ENCODE measurements around the gene PANX2.

The PANX2 gene

DNA sequence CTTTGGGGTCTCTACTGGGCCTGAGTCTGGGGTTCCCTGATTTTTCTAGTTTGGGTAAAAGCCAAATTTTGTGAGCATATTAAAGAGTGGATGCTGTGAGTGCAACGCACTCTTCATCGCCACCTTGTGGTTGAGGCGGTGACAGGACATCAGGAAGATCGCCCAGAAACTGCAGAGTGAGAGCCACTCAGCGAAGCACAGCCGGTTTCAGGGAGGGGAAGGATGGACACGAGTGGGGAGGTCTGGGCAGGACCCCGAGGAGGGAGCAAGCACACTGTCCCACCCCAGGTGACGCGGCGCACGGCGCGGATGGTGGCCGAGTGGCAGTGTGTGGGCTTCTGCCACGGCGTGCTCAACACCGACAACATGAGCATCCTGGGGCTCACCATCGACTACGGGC lies 39.4 kb downstream of the PANX2 start:
- peak; percentile 97 for DNase-seq (ENCODE audit: insufficient read length, low spot score)
- FAIRE-seq: peak; percentile 85

DNA sequence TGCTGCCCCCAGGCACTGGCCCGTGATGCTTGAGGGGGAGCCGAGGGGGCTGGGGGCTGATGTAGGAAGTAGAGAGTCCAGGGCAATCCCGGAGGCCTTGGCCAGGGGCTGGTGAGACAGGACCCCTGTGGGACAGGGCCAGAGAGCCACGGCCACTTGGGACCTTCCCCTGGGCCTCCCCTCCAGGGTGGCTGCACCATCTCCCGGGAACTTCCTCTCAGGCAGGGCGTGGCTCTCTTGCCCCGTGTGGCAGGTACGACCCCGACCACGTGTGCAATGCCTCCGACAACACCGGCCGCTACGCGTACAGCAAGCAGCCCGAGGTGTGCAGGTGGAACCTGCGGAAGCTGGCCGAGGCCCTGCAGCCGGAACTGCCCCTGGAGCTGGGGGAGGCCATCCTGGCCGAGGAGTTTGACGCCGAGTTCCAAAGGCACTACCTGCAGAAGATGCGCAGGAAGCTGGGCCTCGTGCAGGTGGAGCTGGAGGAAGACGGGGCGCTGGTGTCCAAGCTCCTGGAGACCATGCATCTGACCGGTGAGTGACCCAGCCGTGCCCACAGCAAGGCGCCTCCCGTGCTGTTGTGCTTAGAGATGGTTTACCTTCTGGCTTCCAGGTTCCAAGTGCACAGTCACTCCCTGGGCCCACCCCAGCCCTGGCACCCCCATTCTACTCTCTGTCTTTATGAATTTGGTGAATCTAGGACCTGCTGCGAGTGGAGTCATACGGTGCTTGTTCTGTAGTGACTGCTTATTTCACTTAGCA lies 40.0 kb downstream of the PANX2 start:
- no peak for FAIRE-seq

DNA sequence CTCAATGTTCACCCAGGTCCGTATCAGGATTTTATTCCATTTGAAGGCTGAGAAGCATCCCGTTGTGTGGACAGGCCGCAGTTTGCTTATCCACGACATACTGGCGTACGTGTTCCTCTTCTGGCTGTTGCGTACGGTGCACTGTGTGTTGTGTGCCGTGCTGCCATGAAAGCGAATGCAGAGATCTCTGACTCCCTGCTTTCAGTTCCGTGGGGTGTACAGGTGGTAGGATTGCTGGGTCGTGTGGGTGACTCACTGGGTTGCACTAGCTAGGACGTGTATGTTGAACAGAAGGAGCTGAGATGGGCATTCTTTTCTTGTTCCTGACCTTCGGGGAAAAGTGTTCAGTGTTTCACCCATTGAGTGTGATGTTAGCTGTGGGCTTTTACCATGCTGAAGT lies 40.6 kb downstream of the PANX2 start:
- no peak for DNase-seq (ENCODE audit: insufficient read length, low spot score)
- FAIRE-seq: no peak

More for the DNA sequence above, 40.0 kb downstream of the PANX2 start:
- no peak for DNase-seq (ENCODE audit: insufficient read length, low spot score)

DNA sequence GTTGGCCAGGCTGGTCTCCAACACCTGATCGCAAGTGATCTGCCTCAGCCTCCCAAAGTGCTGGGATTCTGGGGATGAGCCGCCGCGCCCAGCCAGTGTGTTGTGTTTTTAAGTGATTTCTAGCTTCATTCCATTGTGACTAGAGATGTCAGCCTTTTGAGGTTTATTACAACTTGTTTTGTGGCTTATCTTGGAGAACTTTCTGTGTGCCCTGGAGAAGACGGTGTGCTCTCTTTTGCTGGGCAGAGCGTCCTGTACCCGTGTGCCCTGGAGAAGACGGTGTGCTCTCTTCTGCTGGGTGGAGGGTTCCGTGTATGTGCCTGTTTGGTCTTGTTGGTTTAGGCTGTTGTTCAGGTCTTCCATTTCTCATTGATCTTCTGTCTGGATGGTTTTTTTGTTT lies 42.7 kb downstream of the PANX2 start:
- DNase-seq (ENCODE audit: insufficient read length, low spot score): no peak
- no peak for FAIRE-seq

DNA sequence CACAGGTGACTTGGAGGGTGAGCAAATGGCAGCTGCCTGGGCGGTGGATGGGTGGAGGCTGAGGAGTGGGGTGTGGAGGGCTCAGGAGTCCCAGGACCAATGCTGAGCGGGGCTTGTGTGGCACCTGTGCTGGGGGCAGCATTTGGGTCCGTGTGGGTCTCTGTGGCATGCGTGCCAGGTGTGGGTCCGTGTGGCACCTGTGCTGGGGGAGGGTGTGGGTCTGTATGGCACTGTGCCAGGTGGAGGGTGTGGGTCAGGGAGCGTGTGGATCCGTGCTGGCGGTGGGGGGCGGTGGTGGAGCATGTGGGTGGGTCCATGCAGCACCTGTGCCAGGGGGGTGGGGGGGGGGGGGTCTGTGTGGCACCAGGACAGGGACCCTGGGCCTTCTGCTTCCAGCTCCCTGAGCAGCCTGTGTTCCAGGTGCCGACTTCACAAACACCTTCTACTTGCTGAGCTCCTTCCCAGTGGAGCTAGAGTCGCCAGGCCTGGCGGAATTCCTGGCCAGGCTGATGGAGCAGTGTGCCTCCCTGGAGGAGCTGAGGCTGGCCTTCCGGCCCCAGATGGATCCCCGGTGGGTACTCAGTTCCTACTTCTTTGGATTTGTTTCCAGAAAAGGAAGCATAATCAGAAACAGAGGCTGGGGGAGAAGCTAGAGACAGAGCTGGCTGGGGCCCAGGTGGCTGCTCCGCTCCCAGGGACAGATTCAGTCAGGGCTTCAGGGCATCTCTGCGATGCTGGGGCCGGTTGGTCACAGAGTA lies 44.9 kb downstream of the PANX2 start:
- FAIRE-seq (no peak), DNase-seq (ENCODE audit: insufficient read length, low spot score) (no peak)

DNA sequence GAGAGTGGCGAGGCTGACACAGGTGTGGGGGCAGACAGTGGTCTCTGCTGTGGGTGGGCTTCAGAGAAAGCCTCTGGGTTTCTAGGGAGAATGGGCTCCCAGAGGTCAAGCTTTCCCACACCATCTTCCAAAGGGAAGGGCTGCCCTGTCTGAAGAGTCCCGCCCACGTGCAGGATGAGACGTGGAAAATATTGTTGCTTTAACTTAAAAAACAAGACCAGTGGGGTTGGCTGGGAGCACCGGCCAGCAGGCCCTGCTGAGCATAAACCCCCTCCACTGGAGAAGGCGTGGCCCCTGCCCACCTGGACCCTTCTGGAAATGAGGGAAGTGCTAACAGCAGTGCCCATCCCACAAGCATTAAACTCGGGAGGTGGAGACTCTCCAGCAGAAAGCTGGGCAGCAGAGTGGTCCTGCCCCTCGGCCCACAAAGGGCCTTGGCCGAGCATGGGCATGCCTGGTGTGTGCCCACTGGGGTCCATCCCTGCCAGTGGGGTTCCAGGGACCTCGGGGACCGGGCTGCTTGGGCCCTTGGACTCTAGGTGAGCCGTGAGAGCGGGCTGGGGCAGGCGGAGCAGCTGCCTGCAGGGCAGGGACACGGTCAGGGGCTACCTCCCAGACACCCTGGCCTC lies 45.6 kb downstream of the PANX2 start:
- FAIRE-seq (no peak), DNase-seq (ENCODE audit: insufficient read length, low spot score) (no peak)

DNA sequence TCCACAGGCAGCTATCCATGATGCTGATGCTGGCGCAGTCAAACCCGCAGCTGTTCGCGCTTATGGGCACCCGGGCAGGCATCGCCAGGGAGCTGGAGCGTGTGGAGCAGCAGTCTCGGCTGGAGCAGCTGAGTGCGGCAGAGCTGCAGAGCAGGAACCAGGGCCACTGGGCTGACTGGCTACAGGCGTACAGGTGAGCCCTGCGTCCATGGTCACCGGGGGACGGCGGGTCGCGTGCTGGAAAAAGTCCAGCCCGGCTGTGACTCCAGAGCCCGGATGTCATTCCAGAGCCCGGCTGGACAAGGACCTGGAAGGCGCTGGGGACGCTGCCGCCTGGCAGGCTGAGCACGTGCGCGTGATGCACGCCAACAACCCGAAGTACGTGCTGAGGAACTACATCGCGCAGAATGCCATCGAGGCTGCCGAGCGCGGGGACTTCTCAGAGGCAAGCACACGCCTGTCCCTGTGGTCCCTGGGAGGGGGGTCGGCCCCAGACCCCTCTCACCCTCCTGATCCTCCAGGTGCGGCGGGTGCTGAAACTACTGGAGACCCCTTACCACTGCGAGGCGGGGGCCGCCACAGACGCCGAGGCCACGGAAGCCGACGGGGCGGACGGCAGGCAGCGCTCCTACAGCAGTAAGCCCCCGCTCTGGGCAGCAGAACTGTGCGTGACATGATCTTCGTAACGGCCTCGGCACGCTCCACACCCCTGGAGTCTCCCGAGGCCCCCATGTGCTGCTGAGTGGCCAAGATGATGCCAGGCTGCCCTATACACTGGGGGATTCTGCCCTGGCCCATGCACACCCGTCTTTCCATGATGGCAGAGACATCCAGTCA lies 46.4 kb downstream of the PANX2 start:
- FAIRE-seq (no peak), DNase-seq (ENCODE audit: insufficient read length, low spot score) (no peak)

DNA sequence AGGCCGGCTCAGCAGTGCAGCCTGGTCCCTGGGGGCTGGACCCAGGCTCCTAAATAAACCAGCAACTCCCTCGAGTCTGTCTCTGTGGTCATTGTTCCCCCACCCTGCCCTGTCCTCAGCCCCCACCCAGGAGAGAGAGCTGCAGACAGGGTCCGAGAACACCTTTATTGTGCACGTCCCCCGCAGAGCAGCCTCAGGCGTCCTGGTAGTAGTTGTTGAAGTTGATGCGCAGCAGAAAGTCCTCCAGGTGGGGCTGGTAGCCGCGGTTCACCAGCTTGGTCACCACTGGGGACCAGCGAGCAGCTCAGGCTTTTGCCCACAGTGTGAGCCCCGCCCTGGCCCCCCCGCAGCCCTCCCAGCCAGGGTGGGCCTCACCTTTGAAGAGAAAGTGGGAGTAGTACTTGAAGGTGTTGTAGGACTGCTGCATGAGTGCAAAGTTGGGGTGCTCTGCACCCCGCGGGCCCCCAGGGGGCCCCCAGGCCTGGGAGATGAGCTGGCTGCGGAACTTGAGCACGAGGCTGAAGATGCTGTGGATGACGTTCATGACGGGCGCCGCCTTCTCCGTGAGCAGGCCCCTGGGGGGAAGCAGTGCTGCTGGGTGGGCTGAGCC lies 47.1 kb downstream of the PANX2 start:
- DNase-seq (ENCODE audit: insufficient read length, low spot score) (no peak), FAIRE-seq (no peak)

DNA sequence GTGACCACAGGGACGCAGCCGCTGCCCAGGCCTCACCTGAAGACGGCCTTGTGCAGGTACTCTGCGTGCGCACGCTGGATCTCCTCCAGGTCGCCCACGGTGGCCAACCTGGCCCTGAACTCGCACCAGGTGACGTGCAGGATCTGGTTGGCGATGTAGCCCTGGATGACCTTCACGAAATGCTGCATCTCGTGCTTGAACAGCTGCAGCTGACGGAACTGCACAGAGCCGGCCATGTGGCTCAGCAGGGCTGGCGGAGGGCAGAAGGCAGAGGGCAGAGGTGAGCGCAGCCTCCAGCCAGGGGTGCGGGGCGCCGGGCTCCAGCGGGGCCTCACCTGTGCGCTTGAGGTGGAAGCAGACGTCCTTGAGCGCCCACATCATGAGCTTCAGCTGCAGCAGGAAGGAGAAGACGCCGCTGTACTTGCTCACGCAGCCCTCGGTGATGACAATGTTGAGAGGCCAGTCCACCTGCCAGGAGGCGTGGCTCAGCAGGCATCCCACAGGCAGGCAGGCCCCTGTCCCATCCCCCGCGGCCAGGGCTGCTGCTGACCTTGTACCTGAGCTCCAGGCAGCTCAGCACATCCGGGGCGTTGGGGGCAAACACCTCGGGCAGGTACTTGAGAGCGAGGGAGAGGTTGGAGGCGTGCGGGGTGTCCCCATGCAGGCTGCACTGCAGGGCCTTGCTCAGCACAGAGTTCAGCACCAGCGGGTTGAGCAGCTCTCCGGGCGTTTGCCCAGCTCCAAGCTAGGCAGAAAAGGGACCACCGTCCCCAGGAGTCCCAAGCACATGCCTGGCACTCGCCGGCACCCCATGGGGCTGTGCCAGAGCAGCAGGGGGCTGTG lies 47.8 kb downstream of the PANX2 start:
- no peak for DNase-seq (ENCODE audit: insufficient read length, low spot score)
- no peak for FAIRE-seq

DNA sequence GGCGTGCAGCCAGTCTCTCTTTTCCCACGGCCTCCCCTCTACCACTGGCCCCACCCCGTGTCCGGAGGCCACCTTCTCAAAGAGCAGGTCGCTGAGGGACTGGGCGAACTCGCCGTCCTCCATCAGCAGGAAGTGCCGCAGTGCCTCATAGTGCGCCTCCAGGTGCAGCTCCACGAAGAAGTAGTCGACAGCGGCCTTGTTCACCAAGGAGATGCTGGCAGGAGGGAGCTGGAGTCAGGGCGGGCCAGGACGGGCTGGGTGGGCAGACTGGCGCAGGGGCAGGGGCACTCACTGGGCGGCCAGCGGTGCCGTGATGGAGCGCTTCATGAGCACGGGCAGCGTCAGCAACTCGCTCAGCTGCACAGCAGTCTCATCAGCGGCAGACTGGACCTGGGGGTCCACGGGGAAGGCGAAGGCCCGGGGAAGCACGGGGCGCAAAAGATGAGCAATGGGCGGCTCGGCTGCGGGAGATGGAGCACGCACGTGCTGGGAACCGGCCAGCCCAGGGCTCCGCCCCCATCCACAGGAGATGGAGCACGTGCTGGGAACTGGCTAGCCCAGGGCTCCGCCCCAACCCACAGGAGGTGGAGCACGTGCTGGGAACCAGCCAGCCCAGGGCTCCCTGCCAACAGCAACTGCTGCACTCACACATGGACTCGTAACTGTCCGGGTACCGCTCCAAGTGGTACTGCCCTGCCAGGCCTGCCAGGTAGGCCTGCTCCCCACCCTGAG lies 48.6 kb downstream of the PANX2 start:
- DNase-seq (ENCODE audit: insufficient read length, low spot score) (no peak), FAIRE-seq (no peak)

DNA sequence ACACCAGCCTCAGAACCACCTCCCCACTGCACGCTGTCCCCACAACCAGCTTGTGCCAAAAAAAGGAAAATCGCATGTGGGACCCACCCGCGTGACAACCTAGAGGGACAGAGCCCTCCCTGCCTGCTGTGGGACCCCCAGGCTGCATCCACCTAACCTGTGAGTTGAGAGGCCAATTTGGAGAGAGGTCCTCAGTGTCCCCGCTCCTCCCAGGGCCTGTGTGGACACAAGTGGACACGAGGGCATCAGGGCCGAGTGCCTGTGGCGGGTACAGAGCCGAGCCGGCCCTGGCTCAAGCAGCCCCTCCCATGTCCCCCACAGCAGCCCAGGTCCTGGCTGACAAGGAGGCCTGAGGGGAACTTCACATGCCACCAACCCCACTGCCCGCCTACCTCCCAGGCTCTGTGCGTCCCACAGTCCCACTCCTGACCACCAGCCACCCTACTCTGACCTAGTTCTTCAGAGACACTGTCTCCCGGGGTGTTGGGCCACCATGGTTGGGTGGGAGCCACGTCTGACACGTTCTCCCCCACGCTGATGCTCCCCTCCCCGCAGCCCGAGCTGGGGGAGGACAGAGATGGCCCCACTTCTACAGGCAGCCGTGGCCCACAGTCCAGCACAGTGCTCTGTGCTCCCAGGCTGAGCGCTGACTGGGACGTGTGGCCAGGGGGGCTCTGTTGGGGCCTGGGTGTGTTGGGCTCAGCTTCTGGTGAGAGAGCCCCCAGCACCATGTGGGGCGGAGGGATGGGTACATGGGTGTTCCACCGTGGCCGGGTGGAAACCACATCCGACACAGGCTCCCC lies 49.5 kb downstream of the PANX2 start:
- FAIRE-seq: no peak
- DNase-seq (ENCODE audit: insufficient read length, low spot score): no peak

DNA sequence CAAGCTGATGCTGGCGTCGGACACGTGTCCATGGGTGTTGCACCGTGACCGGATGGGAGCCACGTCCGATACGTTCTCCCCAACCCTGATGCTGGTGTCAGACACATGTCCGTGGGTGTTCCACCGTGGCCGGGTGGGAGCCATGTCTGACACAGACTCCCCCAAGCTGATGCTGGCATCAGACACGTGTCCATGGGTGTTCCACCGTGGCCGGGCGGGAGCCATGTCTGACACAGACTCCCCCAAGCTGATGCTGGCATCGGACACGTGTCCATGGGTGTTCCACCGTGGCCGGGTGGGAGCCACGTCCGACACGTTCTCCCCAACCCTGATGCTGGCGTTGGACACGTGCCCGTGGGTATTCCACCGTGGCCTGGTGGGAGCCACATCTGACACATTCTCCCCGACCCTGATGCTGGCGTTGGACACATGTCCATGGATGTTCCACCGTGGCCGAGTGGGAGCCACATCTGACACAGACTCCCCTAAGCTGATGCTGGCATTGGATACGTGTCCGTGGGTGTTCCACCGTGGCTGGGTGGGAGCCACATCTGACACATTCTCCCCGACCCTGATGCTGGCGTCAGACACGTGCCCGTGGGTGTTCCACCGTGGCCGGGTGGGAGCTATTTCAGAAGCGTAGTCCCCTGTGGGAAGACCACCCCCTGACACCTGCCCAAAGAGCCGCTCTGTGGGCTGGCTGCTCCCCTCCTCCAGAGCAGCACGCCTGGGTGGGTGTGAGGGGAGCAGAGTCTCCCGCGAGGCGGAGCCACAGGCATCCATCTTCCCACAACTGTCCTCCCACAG lies 50.3 kb downstream of the PANX2 start:
- no peak for DNase-seq (ENCODE audit: insufficient read length, low spot score)
- no peak for FAIRE-seq

DNA sequence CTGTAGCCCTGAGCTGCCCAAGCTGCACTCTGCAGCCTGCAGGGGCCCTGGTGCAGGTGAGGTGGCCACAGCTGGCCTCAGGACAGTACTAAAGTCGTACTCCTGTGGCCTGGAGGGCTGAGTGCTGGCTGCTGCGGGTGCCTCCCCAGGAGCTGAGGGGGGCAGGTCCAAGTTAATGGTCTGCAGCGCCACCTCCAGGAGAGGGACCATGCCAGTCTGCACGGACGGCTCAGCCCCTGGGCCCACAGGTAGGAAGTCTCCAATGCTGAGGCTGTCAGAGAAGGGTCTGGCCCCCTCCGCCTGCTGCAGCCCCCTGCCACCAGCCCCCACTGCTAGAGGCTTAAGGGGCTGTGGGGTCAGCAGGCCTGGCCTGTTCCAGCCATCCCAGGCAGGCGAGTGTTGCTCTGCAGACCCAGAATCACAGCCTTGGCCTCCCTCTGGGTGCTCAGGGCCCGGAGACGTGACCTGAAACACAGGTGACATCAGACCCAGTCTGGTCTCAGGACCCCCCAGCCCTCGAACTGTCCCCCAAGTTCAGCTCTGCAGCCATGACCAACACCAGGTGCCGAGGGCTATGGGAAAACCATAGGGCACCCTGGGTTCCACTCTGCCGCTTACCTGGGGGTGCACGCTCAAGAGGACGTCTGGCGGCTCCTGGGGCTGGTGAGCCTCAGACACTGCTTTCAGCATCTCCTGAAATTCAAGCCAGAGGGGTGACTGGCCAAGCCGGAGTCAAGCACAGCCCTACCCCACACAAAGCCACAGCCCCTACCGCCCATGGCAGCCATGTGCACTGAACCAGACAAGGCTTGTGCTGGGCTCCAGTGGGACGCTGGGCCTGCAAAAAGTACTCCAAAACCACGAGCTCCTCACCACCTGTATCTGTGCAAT lies 51.1 kb downstream of the PANX2 start:
- FAIRE-seq (no peak), DNase-seq (ENCODE audit: insufficient read length, low spot score) (no peak)

DNA sequence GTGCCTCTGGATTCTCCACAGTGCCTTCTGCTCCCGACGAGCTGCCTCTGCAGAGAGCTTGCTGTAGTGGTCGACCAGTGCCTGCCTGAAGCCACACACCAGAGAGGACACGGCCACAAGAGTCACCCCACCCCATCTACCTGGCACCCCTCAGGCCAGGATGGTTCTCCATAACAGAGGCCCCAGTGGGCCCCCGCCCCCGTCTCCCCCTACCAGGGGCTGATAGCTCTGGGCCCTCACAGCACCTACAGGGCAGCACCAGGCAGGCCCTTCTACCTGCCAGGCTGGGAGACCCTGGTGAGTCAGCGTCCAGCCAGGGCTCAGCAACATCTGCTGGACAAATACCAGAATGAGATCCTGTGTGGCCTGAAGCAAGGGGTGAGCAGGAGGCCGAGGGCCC lies 52.0 kb downstream of the PANX2 start:
- DNase-seq (ENCODE audit: insufficient read length, low spot score) (no peak), FAIRE-seq (no peak)

DNA sequence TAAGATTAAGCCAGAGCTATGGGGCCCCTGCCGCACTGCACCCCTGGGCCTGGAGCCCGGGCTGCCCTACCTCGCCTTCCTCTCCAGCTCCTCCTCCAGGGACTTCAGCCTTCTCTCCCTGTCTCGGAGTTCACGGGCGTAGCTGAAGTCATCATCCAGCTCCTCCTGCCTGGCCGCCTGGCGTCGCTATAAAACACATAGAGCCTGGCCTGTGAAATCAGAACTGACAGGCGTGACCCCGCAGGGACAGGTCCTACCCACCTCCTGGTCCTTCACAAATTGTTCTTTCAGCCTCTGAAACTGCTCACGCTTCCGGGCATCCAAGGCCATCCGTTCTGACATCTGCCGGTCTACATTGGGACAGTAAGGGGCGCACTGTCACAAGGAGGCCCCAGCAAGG lies 53.5 kb downstream of the PANX2 start:
- DNase-seq (ENCODE audit: insufficient read length, low spot score): no peak
- no peak for FAIRE-seq

DNA sequence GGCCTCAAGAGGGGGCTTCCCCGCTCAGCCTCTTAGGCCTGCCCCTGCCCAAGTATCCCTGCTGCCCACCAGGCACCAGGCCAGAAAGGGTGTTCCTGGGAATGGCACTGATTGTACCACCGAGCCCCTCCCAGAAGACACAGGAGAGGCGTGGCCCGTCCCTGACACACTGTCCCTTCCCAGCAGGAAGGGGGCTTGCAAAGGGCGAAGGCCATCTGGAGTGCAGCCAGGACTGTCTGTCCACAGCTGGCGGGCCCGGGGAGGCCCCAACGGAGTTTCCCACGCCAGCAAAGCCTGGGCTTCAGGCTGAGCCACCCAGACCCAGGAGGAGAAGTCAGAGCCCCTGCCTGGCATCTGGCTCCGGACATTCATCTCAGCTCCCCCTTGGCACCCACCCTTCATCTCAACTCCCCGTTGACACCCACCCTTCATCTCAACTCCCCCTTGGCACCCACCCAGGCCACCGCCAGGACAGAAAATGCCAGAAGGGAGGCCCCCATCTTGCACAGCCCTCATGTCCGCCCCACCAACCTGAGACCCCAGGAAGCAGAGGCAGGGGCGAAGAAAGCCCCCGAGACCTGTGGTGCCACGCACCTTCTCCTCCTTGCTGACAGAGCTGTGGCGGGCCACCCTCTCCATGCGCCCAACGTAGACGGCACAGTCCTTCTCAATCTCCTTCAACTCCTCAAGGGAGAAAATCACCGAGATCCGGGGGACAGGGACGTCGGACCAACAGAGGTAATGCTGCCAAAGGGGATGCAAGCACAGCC lies 54.9 kb downstream of the PANX2 start:
- DNase-seq (ENCODE audit: insufficient read length, low spot score) (no peak), FAIRE-seq (no peak)
